K562 (cell line): ENCODE data around the gene SYNJ2. TPM values are rescaled to one million over a fixed set of nuclear protein-coding genes. Genes with fewer than 3 reads are reported as not detected.

Experiments
- CBX3 ChIP-seq, 2 experiments: IDR thresholded peaks; 1 replicate in 1 of 2; 2 replicates in 1 of 2; pipeline ENCODE4 v1.6.1; 2012; ENCODE audit warnings: inconsistent platforms in 2 of 2, low read length in 2 of 2, borderline replicate concordance in 1 of 2, control low read depth in 1 of 2
- CREB3L1 ChIP-seq: fragments of 450-650 bp; IDR thresholded peaks from 2 replicates; pipeline ENCODE4 v1.6.1; 2014; ENCODE audit warnings: low read depth, mild to moderate bottlenecking, moderate library complexity, borderline replicate concordance
- CUX1 ChIP-seq: fragments of 200-800 bp; sonication (Bioruptor generic); IDR thresholded peaks from 2 replicates; pipeline ENCODE4 v1.6.1; 2016; ENCODE audit warnings: missing genetic modification characterization, missing compliant biosample characterization
- NFRKB ChIP-seq: fragments of 450-650 bp; IDR thresholded peaks from 2 replicates; pipeline ENCODE4 v1.6.1; 2016; ENCODE audit warnings: low read depth
- TAF7 ChIP-seq: fragments of 450-650 bp; IDR thresholded peaks from 2 replicates; pipeline ENCODE4 v1.6.1; 2016; ENCODE audit warnings: missing genetic modification characterization, missing compliant biosample characterization
- ZC3H8 ChIP-seq: fragments of 450-650 bp; IDR thresholded peaks from 2 replicates; pipeline ENCODE4 v1.6.1; 2017
- polyA plus RNA-seq, 8 experiments: library from polyadenylated mRNA; depleted of rRNA in 4 of 8; stranded (reverse) in 5 of 8; unstranded in 3 of 8; fragments of >200 nt; fragmentation: Nextera tagmentation in 2 of 8; fragmentation: Illumina TruSeq in 1 of 8; extraction: Ambion mirVana in 2 of 8; extraction: Trizol in 1 of 8; gene quantifications; 2 replicates each; pipeline versions ENCODE4 v1.2.1 to v1.2.3, GENCODE V29; 2011 to 2014; ENCODE audit warnings: inconsistent platforms in 1 of 8, missing spikeins in 1 of 8
- total RNA-seq, 7 experiments: library from RNA; depleted of rRNA in 6 of 7; stranded (reverse); fragments of >200 nt in 6 of 7; fragmentation: Illumina TruSeq in 2 of 7; extraction: Trizol in 2 of 7; gene quantifications; 2 replicates each; pipeline versions ENCODE4 v1.2.1 to v1.2.3, GENCODE V29; 2011 to 2021; ENCODE audit warnings: low replicate concordance in 1 of 7

SYNJ2 gene
- total and polyA plus RNA-seq, 9 of the 15 experiments (the other 6 are each of a cell fraction or from before 2014, with no cell fraction given) = 3.0 to 27.7 (median 17.8) TPM

GRCh38 chr6:158028876-158029275 lies 47.2 kb downstream of the SYNJ2 start (continued):
- TF ChIP-seq CUX1 (CRISPR knock-in tag) (no peak), NFRKB (no peak), TAF7 (no peak), CBX3 (IDR thresholded peaks at IDR 0.05; ENCODE audit: borderline replicate concordance in 1 of 2, low read length in 2 of 2) (no peak), ZC3H8 (no peak), CREB3L1 (no peak)
